Smooth muscle cell (in vitro differentiated cells): Measurements from ENCODE around the gene WNT5B. TPM values are rescaled to one million over a fixed set of nuclear protein-coding genes. Genes with fewer than 3 reads are reported as not detected.
A peak's percentile ranks its signal among the peaks of the same experiment; 100 is the strongest.

Source experiments
- DNase-seq: peaks from one replicate; lab custom pipeline; 2025; ENCODE audit not compliant: unreplicated experiment; lab: John Stamatoyannopoulos, UW
- H2AFZ ChIP-seq: fragments of 200-600 bp; sonication (generic); 2 replicates; pipeline ENCODE4 v1.6.0; 2016; ENCODE audit warnings: antibody characterized with exemption, low read depth, mild to moderate bottlenecking
- H3F3A ChIP-seq: fragments of 200-600 bp; sonication (generic); 2 replicates; pipeline ENCODE4 v1.6.0; 2017; ENCODE audit warnings: antibody characterized with exemption, low read depth
- H3K27ac ChIP-seq: fragments of 200-600 bp; sonication (generic); 2 replicates; pipeline ENCODE4 v1.5.1; 2016; ENCODE audit warnings: low read depth, mild to moderate bottlenecking
- H3K27me3 ChIP-seq: fragments of 200-600 bp; sonication (generic); 2 replicates; pipeline ENCODE4 v1.6.1; 2016; ENCODE audit warnings: low read depth, mild to moderate bottlenecking
- H3K36me3 ChIP-seq: fragments of 200-600 bp; sonication (generic); 2 replicates; pipeline ENCODE4 v1.5.1; 2016; ENCODE audit warnings: low read depth
- H3K4me1 ChIP-seq: fragments of 200-600 bp; sonication (generic); 2 replicates; pipeline ENCODE4 v1.5.1; 2016; ENCODE audit warnings: low read depth
- H3K4me2 ChIP-seq: fragments of 200-600 bp; sonication (generic); 2 replicates; pipeline ENCODE4 v1.6.0; 2016; ENCODE audit warnings: mild to moderate bottlenecking
- H3K4me3 ChIP-seq: fragments of 200-600 bp; sonication (generic); 2 replicates; pipeline ENCODE4 v1.5.1; 2016; ENCODE audit warnings: mild to moderate bottlenecking
- H3K79me2 ChIP-seq: fragments of 200-600 bp; sonication (generic); 2 replicates; pipeline ENCODE4 v1.6.0; 2016; ENCODE audit warnings: low read depth, mild to moderate bottlenecking
- H3K9ac ChIP-seq: fragments of 200-600 bp; sonication (generic); 2 replicates; pipeline ENCODE4 v1.6.0; 2016; ENCODE audit warnings: low read depth
- H3K9me3 ChIP-seq: fragments of 200-600 bp; sonication (generic); replicated peaks from 2 replicates; pipeline ENCODE4 v1.5.1; 2016; ENCODE audit warnings: low read depth
- H4K20me1 ChIP-seq: fragments of 200-600 bp; sonication (generic); 2 replicates; pipeline ENCODE4 v1.6.0; 2016; ENCODE audit warnings: low read depth
- CTCF ChIP-seq: fragments of 200-600 bp; sonication (generic); IDR thresholded peaks from 2 replicates; pipeline ENCODE4 v1.5.1; 2017; ENCODE audit warnings: borderline replicate concordance, mild to moderate bottlenecking, antibody characterized with exemption; ENCODE audit not compliant: insufficient read depth, poor library complexity, severe bottlenecking
- WGBS: methylation state at CpG from one replicate; pipeline ENCODE4 v1.1.7; 2016; ENCODE audit warnings: low lambda C conversion rate; 5-methylcytosine and 5-hydroxymethylcytosine counted together
- microRNA-seq: library from miRNA; unstranded; fragments of <30 nt; microRNA quantifications from one replicate; pipeline ENCODE4, GENCODE V29; 2016; ENCODE audit warnings: borderline number of aligned reads
- polyA plus RNA-seq: library from polyadenylated mRNA; unstranded; fragments of >200 nt; fragmentation: Nextera tagmentation; extraction: Ambion mirVana; gene quantifications from 2 replicates; pipeline ENCODE4 v1.2.1, GENCODE V29; 2016
- small RNA-seq: library from RNA; depleted of rRNA; stranded (forward); fragments of <200 nt; gene quantifications from one replicate; pipeline ENCODE3, GENCODE V24; 2014
- total RNA-seq: library from RNA; depleted of rRNA; stranded (reverse); fragments of >200 nt; gene quantifications from 2 replicates; pipeline ENCODE4 v1.2.3, GENCODE V29; 2014

The WNT5B gene
- total and polyA plus RNA-seq, 2 experiments from 2014 or later: 11.5 to 31.7 TPM

DNA sequence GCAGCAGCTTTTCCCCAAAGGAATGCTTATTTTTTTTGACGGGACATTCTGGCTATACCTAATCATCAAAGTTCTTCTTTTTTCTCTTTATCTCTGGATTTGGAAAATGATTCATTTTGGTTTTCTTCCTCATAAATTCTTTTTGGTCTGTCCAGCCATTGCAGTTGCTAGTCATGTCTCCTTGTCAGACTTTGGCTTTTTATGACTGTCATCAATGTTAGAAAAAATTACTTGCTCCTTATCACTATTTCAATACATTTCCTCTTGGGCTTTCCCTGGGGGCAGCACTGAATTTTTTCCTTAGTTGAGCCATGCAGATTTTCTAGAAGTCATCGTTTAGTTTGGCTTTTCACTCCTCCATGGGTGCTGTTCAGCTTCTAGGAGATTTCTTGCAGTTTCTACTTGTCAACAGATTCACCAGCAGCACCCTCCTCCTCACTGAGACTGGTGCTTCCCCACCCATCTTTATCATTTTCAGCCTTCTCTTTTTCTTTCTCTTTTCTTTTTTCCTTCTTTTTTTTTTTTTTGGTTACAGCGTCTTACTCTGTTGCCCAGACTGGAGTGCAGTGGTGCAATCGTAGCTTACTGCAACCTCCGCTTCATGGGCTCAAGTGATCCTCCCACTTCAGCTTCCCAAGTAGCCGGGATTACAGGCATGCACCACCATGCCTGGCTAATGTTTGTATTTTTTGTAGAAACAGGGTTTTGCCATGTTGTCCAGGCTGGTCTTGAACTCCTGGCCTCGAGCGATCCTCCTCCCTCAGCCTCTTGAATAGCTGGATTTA, 67.0 kb downstream of the WNT5B start:
- Histone ChIP-seq H3F3A (no peaks in the 10 kb centered on the region), H3K4me2 (peak overlapping the region; percentile 76), H3K9ac (no peak overlapping the region), H3K27ac (peak overlapping the region; percentile 72), H3K9me3 (no peaks in the 10 kb centered on the region), H3K4me1 (peaks cover 12% of the 10 kb centered on the region), H3K27me3 (no peaks in the 10 kb centered on the region), H2AFZ (no peak overlapping the region), H4K20me1 (peaks cover 98% of the 10 kb centered on the region), H3K36me3 (no peaks in the 10 kb centered on the region), H3K4me3 (no peak overlapping the region), H3K79me2 (peaks cover 99% of the 10 kb centered on the region)
- WGBS: 51% methylated on average over 7 of the region's 8 CpGs
- DNase-seq: no peak
- TF ChIP-seq CTCF: no peak

GRCh38 chr12:1696800-1697199, 67.8 kb downstream of the WNT5B start:
- Histone ChIP-seq H3F3A (no peaks in the 10 kb centered on the region), H3K27me3 (no peaks in the 10 kb centered on the region), H3K79me2 (peaks cover 99% of the 10 kb centered on the region), H3K4me3 (no peak overlapping the region), H3K27ac (peak overlapping the region; percentile 72), H3K36me3 (no peaks in the 10 kb centered on the region), H3K4me2 (no peak overlapping the region), H3K4me1 (peaks cover 10% of the 10 kb centered on the region), H4K20me1 (peaks cover 100% of the 10 kb centered on the region), H3K9ac (no peak overlapping the region), H3K9me3 (no peaks in the 10 kb centered on the region), H2AFZ (no peak overlapping the region)
- no peak for TF ChIP-seq CTCF
- no peak for DNase-seq

Small RNAs within 50 kb of the gene (microRNA-seq; reads per million reads assigned to microRNA genes)
- gene MIR3649: not detected

Small RNAs within 50 kb of the gene (small RNA-seq; reads per million reads assigned to genes)
- gene MIR3649: not detected

Other genes starting within 250 kb of the WNT5B start
- gene FBXL14, start 34.6 kb upstream of the WNT5B start, total RNA-seq: 7.4 and 9.3 TPM in 2 replicates
- 5.0 and 6.6 TPM in 2 replicates for gene FBXL14, start 34.6 kb upstream of the WNT5B start, polyA plus RNA-seq
- 34.1 and 46.8 TPM in 2 replicates for gene ADIPOR2, start 61.8 kb downstream of the WNT5B start, total RNA-seq
- gene ADIPOR2, start 61.8 kb downstream of the WNT5B start, polyA plus RNA-seq: 7.0 and 10.4 TPM in 2 replicates
- not detected in 2 replicates for gene LRTM2, start 191.3 kb downstream of the WNT5B start, total RNA-seq
- gene LRTM2, start 191.3 kb downstream of the WNT5B start, polyA plus RNA-seq: not detected in 2 replicates